HG02759 (cell line): ENCODE data around the gene SH3PXD2A.
"Not testable (repeated sequence)": the region's sequence is repeated elsewhere in the genome, so short reads cannot be mapped to it uniquely, and the experiment has no call there.

Experiments used
- ATAC-seq: cut with Tn5 transposase; IDR thresholded peaks from one replicate; pipeline ENCODE4 v1.9.1; 2021; ENCODE audit warnings: mild to moderate bottlenecking, moderate library complexity; ENCODE audit not compliant: unreplicated experiment

SH3PXD2A gene

GRCh38 chr10:103793429-103793828 lies 61.9 kb downstream of the SH3PXD2A start:
- ATAC-seq = no peak

GRCh38 chr10:103792547-103792946 lies 62.8 kb downstream of the SH3PXD2A start:
- no peak for ATAC-seq

- ATAC-seq = no peak
These were observed 63.5 kb downstream of the SH3PXD2A start for GRCh38 chr10:103791858-103792257.

- no peak for ATAC-seq
These were observed 64.1 kb downstream of the SH3PXD2A start for GRCh38 chr10:103791291-103791690.

GRCh38 chr10:103790580-103790979 lies 64.8 kb downstream of the SH3PXD2A start:
- no peak for ATAC-seq

- ATAC-seq = no peak
These were observed 65.6 kb downstream of the SH3PXD2A start for GRCh38 chr10:103789771-103790201.

GRCh38 chr10:103789161-103789560 lies 66.2 kb downstream of the SH3PXD2A start:
- no peak for ATAC-seq

- no peak for ATAC-seq
These were observed 68.0 kb downstream of the SH3PXD2A start for GRCh38 chr10:103787331-103787730.

GRCh38 chr10:103786020-103786419 lies 69.4 kb downstream of the SH3PXD2A start:
- no peak for ATAC-seq

GRCh38 chr10:103784723-103785418 lies 70.5 kb downstream of the SH3PXD2A start:
- ATAC-seq = no peak

GRCh38 chr10:103784089-103784488 lies 71.3 kb downstream of the SH3PXD2A start:
- ATAC-seq = no peak

GRCh38 chr10:103783681-103784080 lies 71.7 kb downstream of the SH3PXD2A start:
- ATAC-seq = no peak

- no peak for ATAC-seq
These were observed 73.9 kb downstream of the SH3PXD2A start for GRCh38 chr10:103781329-103782061.

- ATAC-seq = no peak
These were observed 74.9 kb downstream of the SH3PXD2A start for GRCh38 chr10:103780242-103781149.

- ATAC-seq = no peak
These were observed 76.8 kb downstream of the SH3PXD2A start for GRCh38 chr10:103778358-103779139.

- ATAC-seq = no peak
These were observed 78.3 kb downstream of the SH3PXD2A start for GRCh38 chr10:103776878-103777591.

GRCh38 chr10:103775776-103776175 lies 79.6 kb downstream of the SH3PXD2A start:
- no peak for ATAC-seq

GRCh38 chr10:103772846-103773245 lies 82.5 kb downstream of the SH3PXD2A start:
- ATAC-seq = not testable (repeated sequence)

- peak; percentile 76 for ATAC-seq
These were observed 83.1 kb downstream of the SH3PXD2A start for GRCh38 chr10:103772096-103772845.
